NCI-H460 (cell line): ENCODE data around the gene DCAKD. TPM values are rescaled to one million over a fixed set of nuclear protein-coding genes. Genes with fewer than 3 reads are reported as not detected.

Source experiments
- DNase-seq: peaks from one replicate; pipeline ENCODE4 v3.0.0-alpha.2; 2016; ENCODE audit warnings: low read depth; ENCODE audit errors: extremely low read depth
- total RNA-seq: library from RNA; depleted of rRNA; stranded (reverse); fragments of >200 nt; shearing (Covaris generic); gene quantifications from 2 replicates; pipeline ENCODE4 v1.2.3, GENCODE V29; 2014

The DCAKD gene
- total RNA-seq, 1 experiment from 2014 or later = 24.0 TPM

GRCh38 chr17:45006927-45007461 is 44.4 kb downstream of the DCAKD start:
- DNase-seq = no peak

GRCh38 chr17:45005700-45006099 is 45.7 kb downstream of the DCAKD start:
- no peak for DNase-seq

- no peak for DNase-seq
These were observed 47.0 kb downstream of the DCAKD start for GRCh38 chr17:45004388-45004787.

GRCh38 chr17:45003877-45004276 is 47.6 kb downstream of the DCAKD start:
- DNase-seq = no peak

- DNase-seq = no peak
These were observed 50.1 kb downstream of the DCAKD start for GRCh38 chr17:45001310-45001709.

- DNase-seq = no peak
These were observed 52.0 kb downstream of the DCAKD start for GRCh38 chr17:44999433-44999832.

GRCh38 chr17:44998646-44999045 is 52.8 kb downstream of the DCAKD start:
- no peak for DNase-seq

GRCh38 chr17:44997733-44998520 is 53.5 kb downstream of the DCAKD start:
- DNase-seq = no peak

GRCh38 chr17:44996304-44996703 is 55.1 kb downstream of the DCAKD start:
- DNase-seq = no peak

- DNase-seq = no peak
These were observed 55.9 kb downstream of the DCAKD start for GRCh38 chr17:44995436-44996001.

GRCh38 chr17:44992242-44992939 is 59.0 kb downstream of the DCAKD start:
- DNase-seq = no peak

- no peak for DNase-seq
These were observed 60.4 kb downstream of the DCAKD start for GRCh38 chr17:44990994-44991393.

GRCh38 chr17:44989552-44990138 is 61.8 kb downstream of the DCAKD start:
- no peak for DNase-seq

- DNase-seq = no peak
These were observed 63.1 kb downstream of the DCAKD start for GRCh38 chr17:44988044-44988942.

GRCh38 chr17:44983563-44983962 is 67.9 kb downstream of the DCAKD start:
- DNase-seq = no peak

GRCh38 chr17:44982113-44982702 is 69.2 kb downstream of the DCAKD start:
- no peak for DNase-seq

GRCh38 chr17:44981221-44981968 is 70.0 kb downstream of the DCAKD start:
- DNase-seq = peak; percentile 33

GRCh38 chr17:44979426-44979995 is 71.9 kb downstream of the DCAKD start:
- no peak for DNase-seq

GRCh38 chr17:44978807-44979206 is 72.6 kb downstream of the DCAKD start:
- no peak for DNase-seq
